HEK293 (cell line): Measurements from ENCODE around the gene NRP1.

Experiments
- BCL11B ChIP-seq: fragments of 450-650 bp; formaldehyde crosslinking; IDR thresholded peaks from 2 replicates; pipeline ENCODE4 v1.5.1; 2016; ENCODE audit warnings: low read depth, missing biosample characterization, missing genetic modification characterization
- ELK4 ChIP-seq: IDR thresholded peaks from 2 replicates; pipeline ENCODE4 v1.6.1; 2011; ENCODE audit warnings: mild to moderate bottlenecking, low read depth, low read length, borderline replicate concordance
- GLI4 ChIP-seq: fragments of 450-650 bp; formaldehyde crosslinking; IDR thresholded peaks from 2 replicates; pipeline ENCODE4 v1.5.1; 2016; ENCODE audit warnings: missing biosample characterization, missing genetic modification characterization
- KLF10 ChIP-seq: fragments of 450-650 bp; IDR thresholded peaks from 2 replicates; pipeline ENCODE4 v1.5.1; 2018; ENCODE audit warnings: missing biosample characterization, mild to moderate bottlenecking, missing genetic modification characterization
- KLF16 ChIP-seq: fragments of 450-650 bp; formaldehyde crosslinking; IDR thresholded peaks from 2 replicates; pipeline ENCODE4 v1.5.1; 2017; ENCODE audit warnings: missing biosample characterization, missing genetic modification characterization
- MYNN ChIP-seq: fragments of 450-650 bp; formaldehyde crosslinking; IDR thresholded peaks from 2 replicates; pipeline ENCODE4 v1.5.1; 2016; ENCODE audit warnings: missing biosample characterization, missing genetic modification characterization, borderline replicate concordance
- PBX3 ChIP-seq: sonication (generic); formaldehyde crosslinking; IDR thresholded peaks from 2 replicates; pipeline ENCODE4 v1.8.1; 2022; ENCODE audit warnings: mild to moderate bottlenecking, moderate library complexity, missing genetic modification reagents
- PRDM10 ChIP-seq: fragments of 450-650 bp; formaldehyde crosslinking; IDR thresholded peaks from 2 replicates; pipeline ENCODE4 v1.5.1; 2016; ENCODE audit warnings: missing biosample characterization, missing genetic modification characterization
- REPIN1 ChIP-seq: fragments of 450-650 bp; formaldehyde crosslinking; IDR thresholded peaks from 2 replicates; pipeline ENCODE4 v1.5.1; 2017; ENCODE audit warnings: missing biosample characterization, missing genetic modification characterization, low read depth
- SP3 ChIP-seq: fragments of 450-650 bp; formaldehyde crosslinking; IDR thresholded peaks from 2 replicates; pipeline ENCODE4 v1.5.1; 2016; ENCODE audit warnings: missing biosample characterization, missing genetic modification characterization
- YY1 ChIP-seq: fragments of 450-650 bp; formaldehyde crosslinking; IDR thresholded peaks from 2 replicates; pipeline ENCODE4 v1.5.1; 2018; ENCODE audit warnings: missing biosample characterization, missing genetic modification characterization
- YY2 ChIP-seq: fragments of 450-650 bp; formaldehyde crosslinking; IDR thresholded peaks from 2 replicates; pipeline ENCODE4 v1.5.1; 2016; ENCODE audit warnings: missing biosample characterization, missing genetic modification characterization
- ZNF140 ChIP-seq: fragments of 450-650 bp; formaldehyde crosslinking; IDR thresholded peaks from 2 replicates; pipeline ENCODE4 v1.5.1; 2016; ENCODE audit warnings: missing biosample characterization, missing genetic modification characterization
- ZNF184 ChIP-seq: fragments of 450-650 bp; IDR thresholded peaks from 2 replicates; pipeline ENCODE4 v1.5.1; 2018; ENCODE audit warnings: missing biosample characterization, mild to moderate bottlenecking, missing genetic modification characterization
- ZNF2 ChIP-seq: fragments of 450-650 bp; formaldehyde crosslinking; IDR thresholded peaks from 2 replicates; pipeline ENCODE4 v1.5.1; 2016; ENCODE audit warnings: missing biosample characterization, missing genetic modification characterization
- ZNF214 ChIP-seq: fragments of 450-650 bp; formaldehyde crosslinking; IDR thresholded peaks from 2 replicates; pipeline ENCODE4 v1.5.1; 2017; ENCODE audit warnings: missing biosample characterization, mild to moderate bottlenecking, missing genetic modification characterization, borderline replicate concordance
- ZNF23 ChIP-seq: fragments of 450-650 bp; formaldehyde crosslinking; IDR thresholded peaks from 2 replicates; pipeline ENCODE4 v1.5.1; 2016; ENCODE audit warnings: missing biosample characterization, missing genetic modification characterization, borderline replicate concordance
- ZNF239 ChIP-seq: fragments of 450-650 bp; formaldehyde crosslinking; IDR thresholded peaks from 2 replicates; pipeline ENCODE4 v1.5.1; 2016; ENCODE audit warnings: missing biosample characterization, missing genetic modification characterization
- ZNF266 ChIP-seq: fragments of 450-650 bp; formaldehyde crosslinking; IDR thresholded peaks from 2 replicates; pipeline ENCODE4 v1.5.1; 2016; ENCODE audit warnings: missing biosample characterization, missing genetic modification characterization, low read depth
- ZNF311 ChIP-seq: fragments of 450-650 bp; formaldehyde crosslinking; IDR thresholded peaks from 2 replicates; pipeline ENCODE4 v1.5.1; 2017; ENCODE audit warnings: missing biosample characterization, missing genetic modification characterization, borderline replicate concordance
- ZNF341 ChIP-seq: fragments of 450-650 bp; formaldehyde crosslinking; IDR thresholded peaks from 2 replicates; pipeline ENCODE4; 2016; ENCODE audit warnings: low read depth, missing biosample characterization, missing genetic modification characterization
- ZNF366 ChIP-seq: fragments of 450-650 bp; formaldehyde crosslinking; conservative IDR thresholded peaks from 2 replicates; pipeline ENCODE4 v1.5.1; 2016; ENCODE audit warnings: missing biosample characterization, missing genetic modification characterization
- ZNF501 ChIP-seq: fragments of 450-650 bp; formaldehyde crosslinking; IDR thresholded peaks from 2 replicates; pipeline ENCODE4 v1.5.1; 2016; ENCODE audit warnings: missing biosample characterization, missing genetic modification characterization
- ZNF555 ChIP-seq: fragments of 450-650 bp; formaldehyde crosslinking; conservative IDR thresholded peaks from 2 replicates; pipeline ENCODE4 v1.5.1; 2017; ENCODE audit warnings: missing biosample characterization, mild to moderate bottlenecking, missing genetic modification characterization, inconsistent platforms
- ZNF560 ChIP-seq: fragments of 450-650 bp; formaldehyde crosslinking; IDR thresholded peaks from 2 replicates; pipeline ENCODE4 v1.5.1; 2017; ENCODE audit warnings: missing biosample characterization, missing genetic modification characterization, borderline replicate concordance
- ZNF626 ChIP-seq: fragments of 450-650 bp; sonication (Bioruptor Pico); formaldehyde crosslinking; IDR thresholded peaks from 2 replicates; pipeline ENCODE4 v1.5.1; 2018; ENCODE audit warnings: missing biosample characterization, missing genetic modification characterization, inconsistent platforms
- ZNF645 ChIP-seq: fragments of 450-650 bp; formaldehyde crosslinking; IDR thresholded peaks from 2 replicates; pipeline ENCODE4; 2016; ENCODE audit warnings: missing biosample characterization, missing genetic modification characterization
- ZNF677 ChIP-seq: fragments of 450-650 bp; IDR thresholded peaks from 2 replicates; pipeline ENCODE4 v1.5.0; 2018; ENCODE audit warnings: missing biosample characterization, mild to moderate bottlenecking, missing genetic modification characterization, moderate library complexity
- ZNF707 ChIP-seq: fragments of 450-650 bp; formaldehyde crosslinking; IDR thresholded peaks from 2 replicates; pipeline ENCODE4 v1.5.1; 2016; ENCODE audit warnings: missing biosample characterization, missing genetic modification characterization
- ZNF768 ChIP-seq: fragments of 450-650 bp; formaldehyde crosslinking; IDR thresholded peaks from 2 replicates; pipeline ENCODE4 v1.5.1; 2018; ENCODE audit warnings: missing biosample characterization, mild to moderate bottlenecking, missing genetic modification characterization
- ZNF777 ChIP-seq: fragments of 450-650 bp; formaldehyde crosslinking; IDR thresholded peaks from 2 replicates; pipeline ENCODE4 v1.5.1; 2017; ENCODE audit warnings: missing biosample characterization, missing genetic modification characterization, borderline replicate concordance
- TF ChIP-seq, protein P1 (sequence below): fragments of 450-650 bp; formaldehyde crosslinking; IDR thresholded peaks from 2 replicates; pipeline ENCODE4 v1.5.1; 2016; ENCODE audit warnings: missing biosample characterization, missing genetic modification characterization

NRP1 gene

DNA sequence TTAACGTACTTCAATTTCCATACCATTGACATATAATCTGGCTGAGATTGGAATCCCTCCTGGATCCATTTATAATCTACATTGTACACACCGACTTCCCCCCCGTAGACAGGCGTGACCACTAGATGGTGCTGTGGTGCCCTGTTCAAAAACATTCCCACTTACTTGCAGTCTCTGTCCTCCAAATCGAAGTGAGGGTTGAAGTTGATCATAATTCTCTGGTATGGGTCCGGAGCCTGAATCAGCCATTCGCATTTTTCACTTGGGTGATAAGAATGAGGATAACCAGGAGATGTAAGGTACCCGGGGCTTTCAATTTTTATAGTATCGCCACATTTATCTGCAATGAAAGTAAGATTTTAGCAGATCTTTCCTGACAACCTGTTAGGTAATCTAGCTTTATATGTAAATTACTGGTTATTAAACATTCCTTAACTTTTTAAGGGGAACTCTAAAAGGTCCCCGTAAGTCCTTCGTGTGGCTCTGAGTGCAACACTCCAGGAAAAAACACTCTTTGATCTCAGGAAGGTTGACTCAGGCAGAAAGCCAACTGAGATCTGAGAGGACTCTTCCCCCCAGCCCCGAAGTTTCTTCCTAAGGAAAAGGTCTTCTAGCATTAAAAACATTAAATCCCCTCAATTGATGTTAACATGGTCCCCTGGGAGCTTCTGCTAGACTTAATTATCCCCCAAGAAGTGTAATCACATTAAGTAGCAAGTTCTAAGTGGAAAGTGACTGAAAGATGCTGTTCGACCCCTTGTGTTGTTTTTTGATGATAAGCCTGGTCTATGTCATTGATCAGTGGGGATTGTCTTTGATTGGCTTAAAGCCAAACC lies 3.7 kb downstream of the NRP1 start (continued):
- TF ChIP-seq ELK4, result no peak
- TF ChIP-seq ZNF707 (tag by site-specific recombination), result no peak
- no peak; the same call in 1 of the 2 replicates for TF ChIP-seq ZNF501
- no peak for TF ChIP-seq PBX3 (CRISPR knock-in tag)
- no peak for TF ChIP-seq ZNF239 (tag by site-specific recombination)
- no peak for TF ChIP-seq ZNF626 (tag by site-specific recombination)
- peak; percentile 90; the same call in 1 of the 2 replicates for TF ChIP-seq BCL11B (tag by site-specific recombination)
- no peak for TF ChIP-seq ZNF555
- TF ChIP-seq ZNF768, result no peak
- TF ChIP-seq ZNF777 (tag by site-specific recombination), result no peak
- peak; percentile 87; the same call in 1 of the 2 replicates for TF ChIP-seq ZNF2
- TF ChIP-seq ZNF645, result no peak
- no peak for TF ChIP-seq ZNF214 (tag by site-specific recombination)
- no peak for TF ChIP-seq ZNF266
- TF ChIP-seq KLF10, result no peak; the same call in 1 of the 2 replicates
- TF ChIP-seq YY1 (tag by site-specific recombination), result no peak
- no peak for TF ChIP-seq ZNF560 (tag by site-specific recombination)
- no peak for TF ChIP-seq ZNF184
- TF ChIP-seq ZNF140, result no peak
- TF ChIP-seq PRDM10, result peak; percentile 66
- no peak for TF ChIP-seq ZNF341 (tag by site-specific recombination)
- TF ChIP-seq KLF16 (tag by site-specific recombination), result peak; percentile 46; the same call in 1 of the 2 replicates
- no peak for TF ChIP-seq GLI4 (tag by site-specific recombination)
- no peak for TF ChIP-seq ZNF677 (tag by site-specific recombination)
- TF ChIP-seq ZNF366 (tag by site-specific recombination), result no peak
- no peak for TF ChIP-seq ZNF23 (tag by site-specific recombination)
- TF ChIP-seq YY2 (tag by site-specific recombination), result no peak
- TF ChIP-seq REPIN1 (tag by site-specific recombination), result no peak
- no peak for TF ChIP-seq SP3 (tag by site-specific recombination)
- TF ChIP-seq ZNF311 (tag by site-specific recombination), result no peak
- TF ChIP-seq, protein P1, sequence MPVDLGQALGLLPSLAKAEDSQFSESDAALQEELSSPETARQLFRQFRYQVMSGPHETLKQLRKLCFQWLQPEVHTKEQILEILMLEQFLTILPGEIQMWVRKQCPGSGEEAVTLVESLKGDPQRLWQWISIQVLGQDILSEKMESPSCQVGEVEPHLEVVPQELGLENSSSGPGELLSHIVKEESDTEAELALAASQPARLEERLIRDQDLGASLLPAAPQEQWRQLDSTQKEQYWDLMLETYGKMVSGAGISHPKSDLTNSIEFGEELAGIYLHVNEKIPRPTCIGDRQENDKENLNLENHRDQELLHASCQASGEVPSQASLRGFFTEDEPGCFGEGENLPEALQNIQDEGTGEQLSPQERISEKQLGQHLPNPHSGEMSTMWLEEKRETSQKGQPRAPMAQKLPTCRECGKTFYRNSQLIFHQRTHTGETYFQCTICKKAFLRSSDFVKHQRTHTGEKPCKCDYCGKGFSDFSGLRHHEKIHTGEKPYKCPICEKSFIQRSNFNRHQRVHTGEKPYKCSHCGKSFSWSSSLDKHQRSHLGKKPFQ (tag by site-specific recombination), result 0 out of 2 replicates have a peak, but pooled peaks have one; percentile 51
- no peak for TF ChIP-seq MYNN
